T-helper 2 cell treated with Interferon-gamma antibody and Interleukin-4, amounts not matched to agents 5 μg/mL and 100 μg/mL, for 36 hours (primary cell): ENCODE data around the gene PTPRF.

Experiments
- DNase-seq: peaks from one replicate; pipeline ENCODE4 v3.0.0; 2021; ENCODE audit warnings: low spot score
- H3K27ac Mint-ChIP-seq: one replicate; pipeline ENCODE4 v1.8.0; 2021; ENCODE audit warnings: mild to moderate bottlenecking, mixed read lengths
- H3K27me3 Mint-ChIP-seq: one replicate; pipeline ENCODE4 v1.8.0; 2021; ENCODE audit warnings: low read depth, mixed read lengths
- H3K36me3 Mint-ChIP-seq: one replicate; pipeline ENCODE4 v1.8.0; 2021; ENCODE audit warnings: low read depth, mixed read lengths
- H3K4me1 Mint-ChIP-seq: one replicate; pipeline ENCODE4 v1.8.0; 2021; ENCODE audit warnings: low read depth, mixed read lengths
- H3K4me3 Mint-ChIP-seq: one replicate; pipeline ENCODE4 v1.8.0; 2022; ENCODE audit warnings: mild to moderate bottlenecking, moderate library complexity, mixed read lengths
- H3K9me3 Mint-ChIP-seq: one replicate; pipeline ENCODE4 v1.8.0; 2021; ENCODE audit warnings: mixed read lengths

The PTPRF gene

DNA sequence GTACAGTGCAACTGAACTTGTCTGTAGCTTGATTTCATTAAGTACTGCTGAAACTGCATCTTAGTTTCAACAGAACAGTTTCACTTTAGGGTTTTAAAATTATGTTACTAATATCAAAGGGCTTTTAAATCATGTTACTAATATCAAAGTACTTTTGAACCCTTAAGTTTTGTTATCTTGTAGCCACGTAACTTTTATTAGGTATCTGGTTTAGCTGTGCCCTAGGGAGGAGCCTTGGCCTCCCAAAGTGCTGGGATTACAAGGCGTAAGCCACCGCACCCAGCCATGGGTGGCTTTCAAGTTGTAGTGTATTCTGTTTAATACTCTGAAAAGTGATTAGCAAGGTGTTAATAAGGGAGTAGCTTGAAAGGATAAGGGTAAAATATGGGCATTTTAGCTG lies 121.2 kb downstream of the PTPRF start:
- Mint-ChIP-seq H3K4me1 (peaks cover 23% of the 10 kb centered on the region), H3K4me3 (peak overlapping the region; percentile 99), H3K9me3 (no peaks in the 10 kb centered on the region), H3K36me3 (peaks cover 30% of the 10 kb centered on the region), H3K27ac (peak overlapping the region; percentile 28), H3K27me3 (no peaks in the 10 kb centered on the region)
- DNase-seq: no peak

DNA sequence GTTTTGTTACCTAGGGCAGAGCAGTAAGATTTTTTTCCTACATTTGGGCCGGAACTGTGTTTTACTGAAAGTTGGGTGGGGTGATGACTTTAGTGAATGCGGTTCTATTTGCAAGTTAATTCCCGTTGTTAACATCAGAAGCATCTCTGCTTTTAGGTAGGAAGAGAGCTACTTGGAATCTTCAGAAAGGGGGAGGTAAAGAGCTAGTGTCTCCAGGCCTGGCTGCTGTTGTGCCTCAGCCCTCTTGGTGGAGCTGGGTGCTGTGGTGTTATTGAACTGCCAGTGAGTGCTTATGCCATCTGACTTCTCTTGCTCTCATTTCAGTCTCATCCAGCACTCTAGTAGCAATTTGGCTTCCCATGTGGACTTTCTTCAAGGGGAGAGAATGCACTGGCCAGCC lies 122.7 kb downstream of the PTPRF start:
- peak; percentile 14 for DNase-seq
- Mint-ChIP-seq H3K4me3 (peak overlapping the region; percentile 8), H3K4me1 (peaks cover 23% of the 10 kb centered on the region), H3K27ac (peak overlapping the region; percentile 64), H3K36me3 (peaks cover 30% of the 10 kb centered on the region), H3K9me3 (no peaks in the 10 kb centered on the region), H3K27me3 (no peaks in the 10 kb centered on the region)

DNA sequence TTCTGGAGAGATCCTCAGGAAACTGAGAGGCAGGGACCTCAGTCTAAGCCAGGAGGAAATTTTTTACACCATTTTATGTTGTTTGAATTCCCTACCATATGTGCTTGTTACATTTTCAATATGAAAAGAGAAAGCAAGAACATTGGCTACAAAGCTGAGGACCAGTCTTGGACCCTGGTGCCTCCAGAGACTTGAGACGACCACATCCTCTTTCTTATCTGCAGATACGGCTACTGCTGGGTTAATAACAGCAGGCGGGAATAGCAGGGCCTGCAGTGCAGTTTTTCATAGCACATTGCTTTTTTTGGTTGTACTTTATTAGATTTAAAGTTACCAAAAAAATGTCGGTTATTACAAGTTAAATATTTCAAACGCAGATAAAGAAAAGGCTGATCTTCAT lies 123.2 kb downstream of the PTPRF start:
- no peak for DNase-seq
- Mint-ChIP-seq H3K27ac (peak overlapping the region; percentile 64), H3K4me1 (peaks cover 22% of the 10 kb centered on the region), H3K9me3 (no peaks in the 10 kb centered on the region), H3K4me3 (peak overlapping the region; percentile 8), H3K36me3 (peaks cover 31% of the 10 kb centered on the region), H3K27me3 (no peaks in the 10 kb centered on the region)

DNA sequence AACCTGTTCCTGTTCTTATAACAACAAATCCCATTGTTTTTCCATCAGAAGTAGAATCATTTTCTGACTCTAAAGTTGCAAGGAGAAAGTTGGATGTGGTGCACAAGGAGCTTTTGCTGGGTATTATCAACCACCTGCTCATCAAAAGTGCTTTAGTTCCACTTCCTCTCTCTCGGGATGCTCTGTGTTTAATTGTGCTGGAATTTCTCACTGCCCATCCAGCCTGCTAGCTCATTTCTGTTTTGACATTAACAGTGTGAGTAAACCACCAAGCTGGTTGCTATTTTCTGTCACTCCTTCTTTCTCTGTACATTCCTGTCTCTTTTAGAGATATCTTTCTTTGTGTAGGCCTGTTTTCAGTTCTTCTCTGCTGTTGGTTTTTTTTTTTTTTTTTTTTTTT lies 125.3 kb downstream of the PTPRF start:
- H3K36me3 Mint-ChIP-seq: peaks cover 38% of the 10 kb centered on the region
- no peak overlapping the region for H3K4me3 Mint-ChIP-seq
- H3K4me1 Mint-ChIP-seq: peaks cover 18% of the 10 kb centered on the region
- no peaks in the 10 kb centered on the region for H3K9me3 Mint-ChIP-seq
- no peak for DNase-seq
- no peak overlapping the region for H3K27ac Mint-ChIP-seq
- no peaks in the 10 kb centered on the region for H3K27me3 Mint-ChIP-seq

DNA sequence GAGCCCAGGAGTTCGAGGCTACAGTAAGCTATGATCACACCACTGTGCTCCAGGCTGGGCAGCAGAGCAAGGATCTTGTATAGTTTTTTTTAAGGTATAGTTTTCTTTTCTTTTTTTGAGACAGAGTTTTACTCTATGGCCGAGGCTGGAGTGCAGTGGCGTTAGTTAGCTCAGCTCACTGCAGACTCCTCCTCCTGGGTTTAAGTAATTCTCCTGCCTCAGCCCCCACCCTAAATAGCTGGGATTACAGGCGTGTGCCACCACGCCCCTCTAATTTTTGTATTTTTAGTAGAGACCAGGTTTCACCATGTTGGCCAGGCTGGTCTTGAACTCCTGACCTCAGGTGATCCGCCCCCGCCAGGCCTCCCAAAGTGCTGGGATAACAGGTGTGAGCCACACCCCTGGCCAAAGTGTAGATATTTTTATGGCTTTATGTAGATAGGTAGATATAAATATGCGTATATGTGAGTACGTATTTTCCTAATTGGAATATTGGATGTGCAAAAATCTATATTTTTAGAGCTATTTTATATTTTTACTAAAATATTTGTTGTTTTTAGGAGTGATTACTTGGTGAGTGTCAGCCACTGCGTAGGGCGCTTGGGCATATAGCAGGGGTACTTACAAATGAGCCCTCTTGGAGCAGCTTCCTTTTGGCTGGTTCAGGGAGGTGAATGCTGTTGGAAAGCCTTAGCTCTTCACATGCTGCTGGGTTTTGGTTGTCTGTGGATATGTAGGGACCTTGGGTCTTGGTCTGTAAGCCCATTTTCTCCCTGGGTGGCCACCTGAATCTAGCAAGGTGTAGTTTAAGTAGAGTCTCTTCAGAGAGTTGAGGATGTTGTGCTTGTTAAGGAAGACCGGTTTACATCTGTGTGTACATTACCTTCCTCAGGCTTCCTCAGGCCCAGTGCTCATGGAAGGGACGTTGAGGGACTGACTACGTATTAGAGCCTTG lies 128.8 kb downstream of the PTPRF start:
- Mint-ChIP-seq H3K36me3 (peaks cover 50% of the 10 kb centered on the region), H3K27me3 (no peaks in the 10 kb centered on the region), H3K27ac (no peak overlapping the region), H3K4me3 (no peak overlapping the region), H3K9me3 (no peaks in the 10 kb centered on the region), H3K4me1 (no peaks in the 10 kb centered on the region)
- DNase-seq: no peak

DNA sequence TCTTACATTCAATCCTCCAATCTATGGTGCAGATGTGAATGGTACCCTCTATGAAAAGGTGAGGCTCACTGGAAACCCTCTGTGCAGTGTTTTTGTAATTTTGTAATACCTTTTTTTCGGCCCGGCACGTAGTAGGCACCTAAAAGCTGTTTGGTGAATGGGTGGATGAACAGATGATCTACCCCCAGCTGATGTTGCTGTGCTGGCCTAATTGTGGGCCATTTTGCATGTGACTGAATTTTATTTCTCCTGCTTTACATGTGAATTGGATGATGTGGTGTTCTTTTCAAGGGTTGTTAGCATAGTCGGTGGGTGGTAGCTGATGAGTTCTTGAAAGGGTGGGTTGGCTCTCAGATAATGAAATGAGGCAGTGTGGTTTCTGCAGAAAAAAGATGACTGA lies 129.7 kb downstream of the PTPRF start:
- no peak for DNase-seq
- Mint-ChIP-seq H3K27ac (no peak overlapping the region), H3K36me3 (peaks cover 50% of the 10 kb centered on the region), H3K4me1 (no peaks in the 10 kb centered on the region), H3K9me3 (no peaks in the 10 kb centered on the region), H3K27me3 (no peaks in the 10 kb centered on the region), H3K4me3 (no peak overlapping the region)

DNA sequence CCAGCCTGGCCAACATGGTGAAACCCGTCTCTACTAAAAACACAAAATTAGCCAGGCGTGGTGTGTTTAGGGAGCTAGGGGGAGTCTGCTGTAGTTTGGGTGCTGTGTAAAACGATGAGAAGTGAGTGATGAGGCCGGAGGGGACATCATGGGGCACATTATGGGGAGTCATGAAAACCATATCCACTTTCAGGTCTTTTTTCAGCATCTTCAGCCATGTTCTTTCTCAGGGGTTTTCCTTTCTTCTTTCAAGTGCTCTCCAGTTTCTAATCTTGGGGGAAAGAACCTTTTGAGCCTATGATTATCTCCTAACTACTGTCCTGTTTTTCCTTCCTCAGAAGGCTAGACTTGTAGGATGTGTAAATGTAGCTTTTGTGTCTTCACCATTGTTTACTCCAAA lies 133.7 kb downstream of the PTPRF start:
- Mint-ChIP-seq H3K27ac (no peak overlapping the region), H3K4me1 (no peaks in the 10 kb centered on the region), H3K27me3 (no peaks in the 10 kb centered on the region), H3K4me3 (no peak overlapping the region), H3K9me3 (no peaks in the 10 kb centered on the region), H3K36me3 (peaks cover 75% of the 10 kb centered on the region)
- no peak for DNase-seq

DNA sequence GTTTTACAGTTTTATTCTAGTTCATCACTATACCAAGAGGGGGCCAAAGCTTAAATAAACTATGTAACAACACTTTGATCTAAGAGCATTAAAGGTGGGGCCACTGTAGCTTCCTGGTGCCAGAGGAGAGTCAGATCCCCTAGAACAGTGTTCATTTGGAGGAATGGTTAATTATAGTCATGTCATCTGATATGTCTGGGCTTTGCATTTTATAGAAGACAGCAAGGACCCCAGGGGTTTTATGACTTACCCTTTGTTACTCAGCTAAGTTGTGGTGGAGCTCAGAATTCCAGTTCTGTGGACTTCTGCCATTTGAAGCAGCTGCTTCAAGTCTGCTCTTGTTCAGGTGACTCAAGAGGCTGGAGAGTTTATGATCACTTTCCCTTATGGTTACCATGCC lies 135.9 kb downstream of the PTPRF start:
- H3K27ac Mint-ChIP-seq: no peak overlapping the region
- H3K4me1 Mint-ChIP-seq: no peaks in the 10 kb centered on the region
- H3K27me3 Mint-ChIP-seq: no peaks in the 10 kb centered on the region
- H3K9me3 Mint-ChIP-seq: no peaks in the 10 kb centered on the region
- H3K4me3 Mint-ChIP-seq: no peak overlapping the region
- no peak for DNase-seq
- peaks cover 77% of the 10 kb centered on the region for H3K36me3 Mint-ChIP-seq

DNA sequence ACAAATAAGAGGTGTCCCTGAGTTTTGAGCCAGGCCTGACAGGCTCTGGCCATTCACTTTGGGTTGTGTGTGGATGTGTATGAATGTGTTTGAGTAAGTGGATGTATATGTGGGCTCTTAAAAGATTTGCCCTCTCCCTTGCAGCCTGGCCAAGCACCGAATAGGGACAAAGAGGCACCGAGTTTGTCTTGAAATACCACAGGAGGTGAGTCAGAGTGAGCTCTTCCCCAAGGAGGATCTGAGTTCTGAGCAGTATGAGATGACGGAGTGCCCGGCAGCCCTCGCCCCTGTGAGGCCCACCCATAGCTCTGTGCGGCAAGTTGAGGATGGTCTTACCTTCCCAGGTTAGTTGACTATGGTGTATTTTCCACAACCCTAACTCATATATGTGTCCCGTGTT lies 138.3 kb downstream of the PTPRF start:
- Mint-ChIP-seq H3K9me3 (no peaks in the 10 kb centered on the region), H3K27ac (no peak overlapping the region), H3K36me3 (peaks cover 76% of the 10 kb centered on the region), H3K4me3 (no peak overlapping the region), H3K4me1 (no peaks in the 10 kb centered on the region), H3K27me3 (no peaks in the 10 kb centered on the region)
- no peak for DNase-seq

DNA sequence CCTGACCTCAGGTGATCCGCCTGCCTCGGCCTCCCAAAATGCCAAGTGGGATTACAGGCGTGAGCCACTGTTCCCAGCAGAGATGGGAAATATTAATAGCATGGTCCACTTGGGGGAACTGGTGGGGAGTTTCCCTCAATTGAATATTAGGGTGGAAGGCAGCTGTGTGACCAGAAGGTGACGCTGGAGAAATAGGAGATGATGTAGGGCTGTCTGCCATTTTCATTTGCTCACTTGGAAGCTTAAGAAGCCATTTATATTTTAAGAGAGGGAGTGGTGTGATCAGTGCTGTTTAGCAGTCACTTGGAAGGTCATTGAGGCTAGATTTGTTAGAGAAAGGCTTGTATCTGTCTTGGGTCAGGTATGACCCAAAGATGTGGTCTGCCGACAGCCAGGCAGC lies 139.2 kb downstream of the PTPRF start:
- no peaks in the 10 kb centered on the region for H3K27me3 Mint-ChIP-seq
- H3K4me1 Mint-ChIP-seq: no peaks in the 10 kb centered on the region
- H3K36me3 Mint-ChIP-seq: peaks cover 70% of the 10 kb centered on the region
- DNase-seq: no peak
- H3K9me3 Mint-ChIP-seq: no peaks in the 10 kb centered on the region
- no peak overlapping the region for H3K4me3 Mint-ChIP-seq
- no peak overlapping the region for H3K27ac Mint-ChIP-seq

DNA sequence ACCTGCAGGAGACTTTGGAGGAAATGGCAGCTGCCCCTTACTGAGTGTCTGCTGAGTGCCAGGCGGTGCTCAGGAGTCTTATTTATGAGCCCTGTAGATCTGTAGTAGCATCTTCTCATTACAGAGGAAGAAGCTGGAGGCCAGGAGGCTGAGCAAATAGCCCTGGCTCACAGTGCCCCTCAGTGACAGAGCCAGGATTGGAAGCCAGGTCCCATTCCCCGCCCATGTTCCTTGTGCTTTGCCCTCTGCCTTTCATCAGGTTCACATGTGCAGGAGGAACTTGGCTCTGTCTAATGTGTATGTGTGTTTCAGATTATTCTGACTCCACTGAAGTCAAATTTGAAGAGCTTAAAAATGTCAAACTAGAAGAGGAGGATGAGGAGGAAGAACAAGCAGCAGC lies 140.5 kb downstream of the PTPRF start:
- peaks cover 64% of the 10 kb centered on the region for H3K36me3 Mint-ChIP-seq
- no peaks in the 10 kb centered on the region for H3K27me3 Mint-ChIP-seq
- no peaks in the 10 kb centered on the region for H3K4me1 Mint-ChIP-seq
- DNase-seq: no peak
- no peak overlapping the region for H3K4me3 Mint-ChIP-seq
- no peak overlapping the region for H3K27ac Mint-ChIP-seq
- H3K9me3 Mint-ChIP-seq: no peaks in the 10 kb centered on the region

DNA sequence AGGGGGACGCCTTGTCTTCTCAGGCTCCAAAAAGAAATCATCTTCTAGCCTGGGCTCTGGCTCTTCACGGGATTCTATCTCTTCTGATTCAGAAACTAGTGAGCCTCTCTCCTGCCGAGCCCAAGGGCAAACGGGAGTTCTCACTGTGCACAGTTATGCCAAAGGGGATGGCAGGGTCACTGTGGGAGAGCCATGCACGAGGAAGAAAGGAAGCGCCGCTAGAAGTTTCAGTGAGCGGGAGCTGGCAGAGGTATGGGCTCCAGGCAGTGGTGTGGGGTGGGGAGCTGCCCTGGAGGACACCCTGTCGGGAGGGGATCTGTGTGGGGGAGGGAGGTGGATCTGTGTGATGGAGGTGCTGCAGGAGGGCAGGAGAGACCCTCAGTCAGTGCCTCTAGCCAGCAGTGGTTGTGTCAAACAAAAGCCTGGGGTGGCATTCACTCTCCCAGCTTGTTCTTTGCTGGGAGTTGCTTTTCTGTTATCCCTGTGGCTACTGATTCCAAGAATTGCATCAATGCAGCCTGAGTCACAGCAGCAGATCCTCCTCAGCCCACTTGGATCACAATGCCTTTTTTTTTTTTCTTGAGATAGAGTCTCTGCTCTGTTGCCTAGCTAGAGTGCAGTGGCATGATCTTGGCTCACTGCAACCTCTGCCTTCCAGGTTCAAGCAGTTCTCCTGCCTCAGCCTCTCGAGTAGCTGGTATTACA lies 141.1 kb downstream of the PTPRF start:
- no peaks in the 10 kb centered on the region for H3K4me1 Mint-ChIP-seq
- H3K36me3 Mint-ChIP-seq: peaks cover 58% of the 10 kb centered on the region

DNA sequence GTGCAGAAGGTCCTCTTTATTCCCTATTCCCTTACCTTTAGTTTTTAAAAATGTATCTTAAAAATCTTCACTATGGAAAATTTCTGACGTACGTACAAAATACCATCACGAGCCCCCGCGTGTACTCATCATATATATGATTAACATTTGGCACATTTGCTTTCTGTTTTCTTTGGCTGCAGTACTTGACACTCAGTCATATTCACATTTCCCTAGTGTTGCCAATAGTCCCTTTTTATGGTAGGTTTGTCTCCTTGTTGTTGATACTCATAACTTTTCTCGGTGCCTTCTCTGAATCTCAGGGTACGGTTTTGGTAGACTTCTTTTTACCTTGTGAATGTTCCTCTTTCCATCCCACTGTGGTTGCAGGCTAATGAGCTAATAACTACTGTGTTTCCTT lies 142.6 kb downstream of the PTPRF start:
- Mint-ChIP-seq H3K36me3 (peaks cover 51% of the 10 kb centered on the region), H3K27me3 (no peaks in the 10 kb centered on the region), H3K4me1 (no peaks in the 10 kb centered on the region), H3K27ac (no peak overlapping the region), H3K4me3 (no peak overlapping the region), H3K9me3 (no peaks in the 10 kb centered on the region)
- no peak for DNase-seq

More for the DNA sequence above, 141.1 kb downstream of the PTPRF start:
- no peak for DNase-seq
- Mint-ChIP-seq H3K27me3 (no peaks in the 10 kb centered on the region), H3K4me3 (no peak overlapping the region), H3K27ac (no peak overlapping the region), H3K9me3 (no peaks in the 10 kb centered on the region)
